K562 (cell line): ENCODE measurements around the gene COG2. TPM values are rescaled to one million over a fixed set of nuclear protein-coding genes. Genes with fewer than 3 reads are reported as not detected.

ENCODE experiments used
- ATAC-seq: fragments of 200-7000 bp; cut with Tn5 transposase; 3 replicates; pipeline ENCODE4 v1.9.1; 2020; ENCODE audit warnings: moderate library complexity
- BruUV-seq: library from RNA; stranded (reverse); fragments of 400-500 nt; replicated peaks from 2 replicates; lab custom pipeline; 2021; lab: Mats Ljungman, UMichigan
- CTCF ChIA-PET: fragments of 300-600 bp; formaldehyde crosslinking; extraction: SDS; loops from one replicate; lab custom pipeline; 2021; ENCODE audit warnings: low intra/inter-chr PET ratio; lab: Yijun Ruan, JAX
- POLR2A ChIA-PET: fragments of 300-600, 350-650 bp; sonication (Branson Sonifier 250); formaldehyde crosslinking; extraction: SDS; loops from one replicate; lab custom pipeline; 2021; ENCODE audit warnings: antibody characterized with exemption, inconsistent platforms; lab: Yijun Ruan, JAX
- DNase-seq, 4 experiments: peaks; one replicate each; pipeline versions ENCODE4 v3.0.0 to v3.0.0-alpha.2; 2011 to 2018; ENCODE audit warnings: low spot score in 3 of 4, mixed read lengths in 3 of 4; ENCODE audit errors: extremely low read depth in 1 of 4
- FAIRE-seq: peaks from 2 replicates; lab custom pipeline; 2011; peaks lifted over from hg19 to GRCh38; lab: Jason Lieb, UNC
- H2AFZ ChIP-seq: 2 replicates; pipeline ENCODE4 v1.6.0; 2011; ENCODE audit warnings: low read depth, low read length, control low read depth, inconsistent platforms
- H3K27ac ChIP-seq: fragments of 200-600 bp; 3 replicates; pipeline ENCODE4 v1.8.0; 2011; ENCODE audit warnings: low read depth, mild to moderate bottlenecking, control low read depth, inconsistent platforms, low read length, moderate library complexity, mixed read lengths; ENCODE audit errors: extremely low read depth
- H3K27me3 ChIP-seq, 2 experiments: fragments of 300-600 bp in 1 of 2; 2 replicates in 1 of 2; 3 replicates in 1 of 2; pipeline versions ENCODE4 v1.6.0 to v1.8.0; 2011; ENCODE audit warnings: inconsistent platforms in 2 of 2, low read length in 2 of 2, mild to moderate bottlenecking in 1 of 2, mixed read lengths in 1 of 2, moderate library complexity in 1 of 2; ENCODE audit not compliant: control insufficient read depth in 2 of 2, insufficient read depth in 2 of 2
- H3K36me3 ChIP-seq: fragments of 300-600 bp; 3 replicates; pipeline ENCODE4 v1.8.0; 2011; ENCODE audit warnings: mild to moderate bottlenecking, low read length, inconsistent platforms; ENCODE audit not compliant: control insufficient read depth, insufficient read depth
- H3K4me1 ChIP-seq, 2 experiments: fragments of 200-600 bp in 1 of 2; replicated peaks in 1 of 2; 2 replicates in 1 of 2; 3 replicates in 1 of 2; pipeline versions ENCODE4 v1.5.1 to v1.8.0; 2011; ENCODE audit warnings: inconsistent platforms in 2 of 2, low read length in 2 of 2, mild to moderate bottlenecking in 1 of 2, mixed read lengths in 1 of 2, moderate library complexity in 1 of 2; ENCODE audit not compliant: control insufficient read depth in 2 of 2, insufficient read depth in 2 of 2
- H3K4me2 ChIP-seq: 2 replicates; pipeline ENCODE4 v1.6.1; 2011; ENCODE audit warnings: low read length, control low read depth, inconsistent platforms, mixed read lengths; ENCODE audit not compliant: insufficient read depth
- H3K4me3 ChIP-seq: fragments of 200-600 bp; sonication (generic), shearing (Covaris generic); 2 replicates; pipeline ENCODE4 v1.5.1; 2016; ENCODE audit warnings: control low read depth, inconsistent platforms
- H3K79me2 ChIP-seq: fragments of 200-600 bp; 3 replicates; pipeline ENCODE4 v1.8.0; 2011; ENCODE audit warnings: low read length, inconsistent platforms; ENCODE audit not compliant: control insufficient read depth, insufficient read depth
- H3K9ac ChIP-seq, 2 experiments: 2 replicates each; pipeline versions ENCODE4 v1.6.0 to v1.6.1; 2011; ENCODE audit warnings: low read depth in 2 of 2, low read length in 2 of 2, control low read depth in 1 of 2, inconsistent platforms in 1 of 2, mild to moderate bottlenecking in 1 of 2, mixed read lengths in 1 of 2; ENCODE audit not compliant: insufficient read depth in 1 of 2
- H3K9me1 ChIP-seq: one replicate; pipeline ENCODE4 v1.6.0; 2011; ENCODE audit warnings: inconsistent platforms, mild to moderate bottlenecking, low read length, moderate library complexity; ENCODE audit not compliant: control insufficient read depth, insufficient read depth
- H3K9me3 ChIP-seq: replicated peaks from 2 replicates; pipeline ENCODE4 v1.5.1; 2011; ENCODE audit warnings: low read depth, low read length, inconsistent platforms; ENCODE audit not compliant: control insufficient read depth, insufficient read depth
- H4K20me1 ChIP-seq: replicated peaks from 2 replicates; pipeline ENCODE4 v1.6.1; 2011; ENCODE audit warnings: low read length, inconsistent platforms, mixed read lengths; ENCODE audit not compliant: control insufficient read depth, insufficient read depth
- HDAC3 ChIP-seq: fragments of 450-650 bp; IDR thresholded peaks from 2 replicates; pipeline ENCODE4 v1.6.1; 2018; ENCODE audit warnings: borderline replicate concordance, mild to moderate bottlenecking, moderate library complexity; ENCODE audit not compliant: partially characterized antibody
- TCF7 ChIP-seq: sonication (generic); IDR thresholded peaks from 2 replicates; pipeline ENCODE4 v1.6.1; 2016; ENCODE audit warnings: antibody characterized with exemption, borderline replicate concordance
- ZKSCAN1 ChIP-seq: fragments of 150-350 bp; IDR thresholded peaks from 2 replicates; pipeline ENCODE4 v1.6.1; 2016; ENCODE audit warnings: low read depth, low read length
- ZNF175 ChIP-seq: fragments of 200-800 bp; sonication (Bioruptor generic); IDR thresholded peaks from 2 replicates; pipeline ENCODE4 v1.6.1; 2016; ENCODE audit warnings: low read depth, mild to moderate bottlenecking, missing genetic modification characterization, missing compliant biosample characterization
- ZNF445 ChIP-seq: fragments of 250-450 bp; sonication (Bioruptor Pico); IDR thresholded peaks from 2 replicates; pipeline ENCODE4 v1.4.0; 2020; ENCODE audit warnings: low read depth, mild to moderate bottlenecking, moderate library complexity
- ZNF668 ChIP-seq: fragments of 250-450 bp; sonication (Bioruptor Pico); IDR thresholded peaks from 2 replicates; pipeline ENCODE4 v1.8.0; 2022; ENCODE audit warnings: mild to moderate bottlenecking, inconsistent platforms
- WGBS: fragments of 100-300 bp; shearing (Covaris generic); methylation state at CpG from one replicate; pipeline ENCODE4 v1.1.6; 2016; ENCODE audit warnings: low coverage, mixed read lengths; ENCODE audit not compliant: insufficient coverage; ENCODE audit errors: missing lambda C conversion rate; 5-methylcytosine and 5-hydroxymethylcytosine counted together
- in situ Hi-C: fragments of 300-500 bp; cut with MboI; formaldehyde crosslinking; loops from 4 replicates; pipeline ENCODE4 v1.15.0; 2018; ENCODE audit warnings: inconsistent platforms, mixed read lengths
- intact Hi-C: fragments of 100-400 bp; cut with micrococcal nuclease; formaldehyde crosslinking; loops from 2 replicates; pipeline ENCODE4 v1.14.2; 2022
- polyA plus RNA-seq, 8 experiments: library from polyadenylated mRNA; depleted of rRNA in 4 of 8; stranded (reverse) in 5 of 8; unstranded in 3 of 8; fragments of >200 nt; fragmentation: Nextera tagmentation in 2 of 8; fragmentation: Illumina TruSeq in 1 of 8; extraction: Ambion mirVana in 2 of 8; extraction: Trizol in 1 of 8; gene quantifications; 2 replicates each; pipeline versions ENCODE4 v1.2.1 to v1.2.3, GENCODE V29; 2011 to 2014; ENCODE audit warnings: inconsistent platforms in 1 of 8, missing spikeins in 1 of 8
- total RNA-seq, 7 experiments: library from RNA; depleted of rRNA in 6 of 7; stranded (reverse); fragments of >200 nt in 6 of 7; fragmentation: Illumina TruSeq in 2 of 7; extraction: Trizol in 2 of 7; gene quantifications; 2 replicates each; pipeline versions ENCODE4 v1.2.1 to v1.2.3, GENCODE V29; 2011 to 2021; ENCODE audit warnings: low replicate concordance in 1 of 7
- TF ChIP-seq, protein P1 (sequence below): fragments of 450-650 bp; IDR thresholded peaks from 2 replicates; pipeline ENCODE4 v1.7.0; 2016; ENCODE audit warnings: borderline replicate concordance
- TF ChIP-seq, protein P2 (sequence below): fragments of 250-450 bp; sonication (Bioruptor Pico); IDR thresholded peaks from 2 replicates; pipeline ENCODE4 v1.5.0; 2021
- TF ChIP-seq, protein P3 (sequence below): fragments of 200-800 bp; sonication (Bioruptor generic); IDR thresholded peaks from 2 replicates; pipeline ENCODE4 v1.6.1; 2017; ENCODE audit warnings: missing genetic modification characterization, missing compliant biosample characterization
- TF ChIP-seq, protein P4 (sequence below): fragments of 450-650 bp; IDR thresholded peaks from 2 replicates; pipeline ENCODE4 v1.7.1; 2018; ENCODE audit warnings: mild to moderate bottlenecking, low read depth; ENCODE audit not compliant: partially characterized antibody

The COG2 gene
- total and polyA plus RNA-seq, 9 of the 15 experiments (the other 6 are each of a cell fraction or from before 2014, with no cell fraction given) = 22.0 to 51.7 (median 33.3) TPM

DNA sequence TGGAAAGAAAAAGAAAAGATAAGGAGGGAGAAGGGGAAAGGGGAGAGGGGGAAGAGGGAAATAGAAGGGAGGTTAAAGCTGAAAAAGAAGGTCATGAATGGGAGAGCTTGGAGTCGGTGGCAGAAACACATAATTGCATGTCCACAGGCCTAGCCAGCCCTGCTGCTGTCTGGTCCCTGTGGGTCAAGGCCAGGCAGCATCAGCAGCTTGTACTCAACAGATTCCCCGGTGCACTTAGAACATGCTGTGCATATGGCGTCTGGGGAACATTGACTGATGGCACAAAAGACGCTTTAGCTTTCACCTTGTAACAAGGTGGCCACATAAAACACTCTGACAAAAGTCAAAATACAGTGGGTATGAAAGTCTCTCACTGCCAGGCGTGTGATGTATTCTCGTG is 25.9 kb downstream of the COG2 start:
- H3K4me2 ChIP-seq = no peak overlapping the region
- TF ChIP-seq ZNF445 = no peak
- TF ChIP-seq, protein P1, sequence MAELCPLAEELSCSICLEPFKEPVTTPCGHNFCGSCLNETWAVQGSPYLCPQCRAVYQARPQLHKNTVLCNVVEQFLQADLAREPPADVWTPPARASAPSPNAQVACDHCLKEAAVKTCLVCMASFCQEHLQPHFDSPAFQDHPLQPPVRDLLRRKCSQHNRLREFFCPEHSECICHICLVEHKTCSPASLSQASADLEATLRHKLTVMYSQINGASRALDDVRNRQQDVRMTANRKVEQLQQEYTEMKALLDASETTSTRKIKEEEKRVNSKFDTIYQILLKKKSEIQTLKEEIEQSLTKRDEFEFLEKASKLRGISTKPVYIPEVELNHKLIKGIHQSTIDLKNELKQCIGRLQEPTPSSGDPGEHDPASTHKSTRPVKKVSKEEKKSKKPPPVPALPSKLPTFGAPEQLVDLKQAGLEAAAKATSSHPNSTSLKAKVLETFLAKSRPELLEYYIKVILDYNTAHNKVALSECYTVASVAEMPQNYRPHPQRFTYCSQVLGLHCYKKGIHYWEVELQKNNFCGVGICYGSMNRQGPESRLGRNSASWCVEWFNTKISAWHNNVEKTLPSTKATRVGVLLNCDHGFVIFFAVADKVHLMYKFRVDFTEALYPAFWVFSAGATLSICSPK = no peak
- TF ChIP-seq ZNF175 (CRISPR knock-in tag) = no peak
- TF ChIP-seq ZKSCAN1 = no peak
- TF ChIP-seq HDAC3 = no peak
- TF ChIP-seq, protein P2, sequence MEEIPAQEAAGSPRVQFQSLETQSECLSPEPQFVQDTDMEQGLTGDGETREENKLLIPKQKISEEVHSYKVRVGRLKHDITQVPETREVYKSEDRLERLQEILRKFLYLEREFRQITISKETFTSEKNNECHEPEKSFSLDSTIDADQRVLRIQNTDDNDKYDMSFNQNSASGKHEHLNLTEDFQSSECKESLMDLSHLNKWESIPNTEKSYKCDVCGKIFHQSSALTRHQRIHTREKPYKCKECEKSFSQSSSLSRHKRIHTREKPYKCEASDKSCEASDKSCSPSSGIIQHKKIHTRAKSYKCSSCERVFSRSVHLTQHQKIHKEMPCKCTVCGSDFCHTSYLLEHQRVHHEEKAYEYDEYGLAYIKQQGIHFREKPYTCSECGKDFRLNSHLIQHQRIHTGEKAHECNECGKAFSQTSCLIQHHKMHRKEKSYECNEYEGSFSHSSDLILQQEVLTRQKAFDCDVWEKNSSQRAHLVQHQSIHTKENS = no peak
- TF ChIP-seq, protein P3, sequence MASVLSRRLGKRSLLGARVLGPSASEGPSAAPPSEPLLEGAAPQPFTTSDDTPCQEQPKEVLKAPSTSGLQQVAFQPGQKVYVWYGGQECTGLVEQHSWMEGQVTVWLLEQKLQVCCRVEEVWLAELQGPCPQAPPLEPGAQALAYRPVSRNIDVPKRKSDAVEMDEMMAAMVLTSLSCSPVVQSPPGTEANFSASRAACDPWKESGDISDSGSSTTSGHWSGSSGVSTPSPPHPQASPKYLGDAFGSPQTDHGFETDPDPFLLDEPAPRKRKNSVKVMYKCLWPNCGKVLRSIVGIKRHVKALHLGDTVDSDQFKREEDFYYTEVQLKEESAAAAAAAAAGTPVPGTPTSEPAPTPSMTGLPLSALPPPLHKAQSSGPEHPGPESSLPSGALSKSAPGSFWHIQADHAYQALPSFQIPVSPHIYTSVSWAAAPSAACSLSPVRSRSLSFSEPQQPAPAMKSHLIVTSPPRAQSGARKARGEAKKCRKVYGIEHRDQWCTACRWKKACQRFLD (CRISPR knock-in tag) = no peak
- no peak for TF ChIP-seq ZNF668 (CRISPR knock-in tag)
- TF ChIP-seq, protein P4, sequence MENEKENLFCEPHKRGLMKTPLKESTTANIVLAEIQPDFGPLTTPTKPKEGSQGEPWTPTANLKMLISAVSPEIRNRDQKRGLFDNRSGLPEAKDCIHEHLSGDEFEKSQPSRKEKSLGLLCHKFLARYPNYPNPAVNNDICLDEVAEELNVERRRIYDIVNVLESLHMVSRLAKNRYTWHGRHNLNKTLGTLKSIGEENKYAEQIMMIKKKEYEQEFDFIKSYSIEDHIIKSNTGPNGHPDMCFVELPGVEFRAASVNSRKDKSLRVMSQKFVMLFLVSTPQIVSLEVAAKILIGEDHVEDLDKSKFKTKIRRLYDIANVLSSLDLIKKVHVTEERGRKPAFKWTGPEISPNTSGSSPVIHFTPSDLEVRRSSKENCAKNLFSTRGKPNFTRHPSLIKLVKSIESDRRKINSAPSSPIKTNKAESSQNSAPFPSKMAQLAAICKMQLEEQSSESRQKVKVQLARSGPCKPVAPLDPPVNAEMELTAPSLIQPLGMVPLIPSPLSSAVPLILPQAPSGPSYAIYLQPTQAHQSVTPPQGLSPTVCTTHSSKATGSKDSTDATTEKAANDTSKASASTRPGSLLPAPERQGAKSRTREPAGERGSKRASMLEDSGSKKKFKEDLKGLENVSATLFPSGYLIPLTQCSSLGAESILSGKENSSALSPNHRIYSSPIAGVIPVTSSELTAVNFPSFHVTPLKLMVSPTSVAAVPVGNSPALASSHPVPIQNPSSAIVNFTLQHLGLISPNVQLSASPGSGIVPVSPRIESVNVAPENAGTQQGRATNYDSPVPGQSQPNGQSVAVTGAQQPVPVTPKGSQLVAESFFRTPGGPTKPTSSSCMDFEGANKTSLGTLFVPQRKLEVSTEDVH = no peak
- no peak for TF ChIP-seq TCF7
- ChIA-PET POLR2A (interaction anchor here (1.2 kb wide), 1 partner anchor 8 kb away, joined by 4 read pairs; no protein-coding TSS in a partner anchor), CTCF (no interaction called here)
- no peak overlapping the region for H2AFZ ChIP-seq
- no peak overlapping the region for H3K4me3 ChIP-seq
- H3K4me1 ChIP-seq = no peaks in the 10 kb centered on the region
- H4K20me1 ChIP-seq = no peaks in the 10 kb centered on the region
- ATAC-seq = no peak
- peaks cover 86% of the 10 kb centered on the region for H3K36me3 ChIP-seq
- H3K9me3 ChIP-seq = no peaks in the 10 kb centered on the region
- DNase-seq = no peak
- no peaks in the 10 kb centered on the region for H3K27me3 ChIP-seq
- intact Hi-C loops = no loop called here
- H3K27ac ChIP-seq = no peak overlapping the region
- TSS peak; percentile 25 for BruUV-seq
- no peak overlapping the region for H3K9ac ChIP-seq
- H3K79me2 ChIP-seq = no peaks in the 10 kb centered on the region
- 94% methylated on average over 6 of the region's 6 CpGs for WGBS
- FAIRE-seq = no peak
- no peaks in the 10 kb centered on the region for H3K9me1 ChIP-seq
- in situ Hi-C loops = no loop called here
